Astrocyte of the cerebellum (primary cell): ENCODE measurements around the gene TULP1.
A peak's percentile ranks its signal among the peaks of the same experiment; 100 is the strongest.

Source experiments
- DNase-seq: peaks from one replicate; pipeline ENCODE4 v3.0.0-alpha.2; 2011; ENCODE audit warnings: low read depth
- H3K4me3 ChIP-seq: 2 replicates; pipeline ENCODE4 v1.5.1; 2011; ENCODE audit warnings: mild to moderate bottlenecking, low read depth, low read length, moderate library complexity
- in situ Hi-C: cut with HindIII; loops from 2 replicates; pipeline ENCODE4 v1.10.0; 2017; ENCODE audit warnings: low sequenced_read_pairs
- TF ChIP-seq, protein P1 (sequence below): IDR thresholded peaks from 2 replicates; pipeline ENCODE4 v1.5.1; 2012; ENCODE audit warnings: low read length, low read depth, moderate library complexity, mild to moderate bottlenecking; ENCODE audit errors: missing control alignments

TULP1 gene

DNA sequence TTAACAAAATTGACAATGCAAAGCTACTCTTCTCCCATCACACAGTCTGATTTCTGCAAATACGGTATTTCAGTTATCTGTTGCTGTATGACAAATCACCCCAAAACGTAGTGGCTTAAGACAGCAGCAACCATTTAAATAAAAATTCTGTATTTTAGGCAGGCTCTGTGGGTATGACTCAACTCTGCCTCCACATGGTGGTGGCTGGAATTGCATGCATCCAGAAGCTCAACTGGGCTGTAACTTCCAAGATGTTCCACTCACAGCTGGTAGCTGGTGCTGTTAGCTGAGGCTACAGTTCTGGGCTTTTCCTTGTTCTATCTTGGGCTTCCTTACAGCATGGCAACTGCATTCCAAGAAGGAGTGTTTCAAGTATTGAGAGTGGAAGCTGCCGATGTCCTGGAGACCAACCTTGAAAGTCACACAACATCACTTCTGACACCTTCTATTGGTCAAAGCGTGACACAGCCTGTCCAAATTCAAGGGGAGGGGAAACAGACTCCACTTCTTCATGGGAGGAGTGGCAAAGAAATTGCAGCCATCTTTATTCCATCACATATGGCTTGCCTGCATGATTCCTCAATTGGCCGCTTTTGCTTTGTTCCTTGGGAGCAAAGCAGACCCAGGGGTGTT lies 39.7 kb upstream of the TULP1 start:
- in situ Hi-C loops = no loop called here
- no peak for DNase-seq
- no peak overlapping the region for H3K4me3 ChIP-seq
- TF ChIP-seq, protein P1, sequence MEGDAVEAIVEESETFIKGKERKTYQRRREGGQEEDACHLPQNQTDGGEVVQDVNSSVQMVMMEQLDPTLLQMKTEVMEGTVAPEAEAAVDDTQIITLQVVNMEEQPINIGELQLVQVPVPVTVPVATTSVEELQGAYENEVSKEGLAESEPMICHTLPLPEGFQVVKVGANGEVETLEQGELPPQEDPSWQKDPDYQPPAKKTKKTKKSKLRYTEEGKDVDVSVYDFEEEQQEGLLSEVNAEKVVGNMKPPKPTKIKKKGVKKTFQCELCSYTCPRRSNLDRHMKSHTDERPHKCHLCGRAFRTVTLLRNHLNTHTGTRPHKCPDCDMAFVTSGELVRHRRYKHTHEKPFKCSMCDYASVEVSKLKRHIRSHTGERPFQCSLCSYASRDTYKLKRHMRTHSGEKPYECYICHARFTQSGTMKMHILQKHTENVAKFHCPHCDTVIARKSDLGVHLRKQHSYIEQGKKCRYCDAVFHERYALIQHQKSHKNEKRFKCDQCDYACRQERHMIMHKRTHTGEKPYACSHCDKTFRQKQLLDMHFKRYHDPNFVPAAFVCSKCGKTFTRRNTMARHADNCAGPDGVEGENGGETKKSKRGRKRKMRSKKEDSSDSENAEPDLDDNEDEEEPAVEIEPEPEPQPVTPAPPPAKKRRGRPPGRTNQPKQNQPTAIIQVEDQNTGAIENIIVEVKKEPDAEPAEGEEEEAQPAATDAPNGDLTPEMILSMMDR = peak; percentile 76

DNA sequence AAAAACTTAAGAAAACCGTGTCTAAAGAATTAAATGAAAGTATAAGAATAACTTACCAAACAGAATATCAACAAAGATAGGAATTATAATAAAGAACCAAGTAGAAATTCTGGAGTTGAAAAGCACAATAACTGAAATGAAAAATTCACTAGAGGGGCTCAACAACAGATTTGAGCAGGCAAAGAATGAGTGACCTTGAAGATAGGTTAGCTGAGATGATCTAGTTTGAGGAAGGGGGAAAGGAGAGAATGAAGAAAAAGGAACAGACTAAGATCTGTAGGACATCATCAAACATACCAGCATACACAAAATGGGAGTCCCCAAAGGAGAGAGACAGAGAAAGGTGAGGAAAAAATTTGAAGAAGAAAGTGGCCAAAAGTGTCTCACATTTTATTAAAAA lies 37.7 kb upstream of the TULP1 start:
- H3K4me3 ChIP-seq = no peak overlapping the region
- in situ Hi-C loops = no loop called here
- TF ChIP-seq, protein P1 = no peak
- no peak for DNase-seq

DNA sequence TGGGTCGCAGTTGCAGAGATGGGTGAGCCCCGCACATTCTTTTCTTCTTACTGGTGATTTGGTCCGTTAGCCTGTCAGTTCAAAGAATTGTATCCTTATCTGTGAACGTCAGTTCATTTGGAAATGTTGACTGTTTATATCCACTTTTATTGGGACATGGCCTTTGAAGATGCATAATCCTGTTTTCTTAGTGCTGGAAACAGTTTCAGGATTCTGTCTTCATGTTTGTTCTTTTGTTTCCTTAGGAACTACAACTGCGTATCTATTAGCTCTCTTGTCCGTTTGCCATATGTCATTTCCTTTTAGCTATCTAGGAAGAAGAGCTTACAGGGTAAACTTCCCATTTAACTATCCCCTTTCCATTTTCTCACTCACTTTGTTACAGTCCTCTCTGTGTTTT lies 35.0 kb upstream of the TULP1 start:
- TF ChIP-seq, protein P1 = no peak
- H3K4me3 ChIP-seq = no peak overlapping the region
- DNase-seq = no peak
- in situ Hi-C loops = no loop called here

DNA sequence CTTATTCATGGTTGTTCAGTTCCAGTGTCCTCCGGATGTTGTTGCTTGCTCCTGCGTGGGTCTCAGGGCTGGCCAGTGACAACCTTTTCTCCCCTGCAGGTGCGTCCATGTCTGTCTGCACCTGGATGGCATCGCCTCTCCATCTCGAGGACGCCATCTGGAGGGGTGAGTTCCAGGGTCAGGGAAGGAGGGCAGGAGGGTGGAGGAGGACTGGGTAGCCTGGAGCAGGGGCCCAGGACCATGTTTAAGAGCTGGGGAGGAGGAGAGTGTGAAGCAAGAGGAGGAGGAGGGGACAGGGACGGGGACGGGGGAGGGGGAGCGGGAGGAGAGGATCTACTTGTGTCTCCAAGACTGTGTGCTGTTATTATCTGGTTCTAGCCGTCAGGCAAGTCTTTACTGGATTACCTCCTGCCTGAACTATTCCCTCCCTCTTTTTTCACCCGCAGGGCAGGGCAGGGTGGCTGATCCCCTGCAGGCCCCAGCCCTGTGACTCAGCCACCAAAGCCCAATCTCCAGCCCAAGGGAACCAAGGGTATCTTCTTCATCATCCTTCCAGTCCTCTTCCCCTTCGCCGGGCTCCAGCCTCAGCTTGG lies 32.2 kb upstream of the TULP1 start:
- TF ChIP-seq, protein P1 = no peak
- no peak overlapping the region for H3K4me3 ChIP-seq
- DNase-seq = no peak
- in situ Hi-C loops = no loop called here

DNA sequence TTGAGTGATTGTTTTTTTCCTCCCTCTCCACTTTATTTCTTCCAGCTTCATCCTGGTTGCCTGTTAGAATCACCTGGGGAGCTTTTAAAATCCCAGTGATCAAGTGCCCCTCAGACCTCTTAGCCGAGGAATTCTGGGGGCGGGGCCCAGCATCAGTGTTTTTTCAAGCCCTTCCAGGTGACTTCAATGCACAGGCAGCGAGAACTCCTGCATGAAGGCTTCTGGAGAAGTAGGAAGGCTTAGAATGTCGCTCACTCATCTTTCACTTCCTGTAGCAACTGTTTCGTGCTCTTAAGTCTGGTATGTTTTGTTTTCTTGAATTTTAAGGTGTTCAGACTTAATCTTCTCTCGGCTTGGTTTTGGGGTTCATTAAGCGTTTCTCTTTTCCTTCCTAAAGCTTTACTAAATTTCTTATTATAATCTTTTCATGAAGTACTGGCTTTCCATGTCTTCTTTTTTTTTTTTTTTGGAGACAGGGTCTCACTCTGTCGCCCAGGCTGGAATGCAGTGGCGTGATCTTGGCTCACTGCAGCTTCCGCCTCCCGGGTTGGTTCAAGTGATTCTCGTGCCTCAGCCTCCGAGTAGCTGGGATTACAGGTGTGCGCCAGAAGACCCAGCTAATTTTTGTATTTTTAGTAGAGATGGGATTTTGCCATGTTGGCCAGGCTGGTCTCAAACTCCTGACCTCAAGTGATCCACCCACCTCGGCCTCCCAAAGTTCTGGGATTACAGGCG lies 30.9 kb upstream of the TULP1 start:
- TF ChIP-seq, protein P1 = no peak
- H3K4me3 ChIP-seq = no peak overlapping the region
- in situ Hi-C loops = no loop called here
- DNase-seq = no peak

DNA sequence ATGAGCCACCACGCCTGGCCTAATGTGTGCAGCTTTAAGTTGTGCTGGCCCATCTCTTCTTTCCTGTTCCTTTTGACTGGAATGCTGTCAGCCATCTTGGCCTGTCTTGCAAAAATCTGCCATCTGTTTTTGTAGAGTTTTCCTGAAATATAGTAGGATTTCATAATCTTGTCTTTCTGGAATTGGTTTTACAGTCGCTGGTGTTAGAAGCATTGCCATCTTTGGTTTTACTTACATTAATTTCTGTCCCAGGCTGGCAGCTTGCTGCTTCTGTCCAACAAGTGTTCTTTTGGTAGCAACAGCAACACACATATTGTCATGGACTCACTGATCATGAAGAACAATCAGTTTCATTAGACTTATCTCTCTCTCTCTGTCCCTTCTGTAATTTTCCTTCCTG lies 29.1 kb upstream of the TULP1 start:
- in situ Hi-C loops = no loop called here
- no peak for DNase-seq
- no peak overlapping the region for H3K4me3 ChIP-seq
- TF ChIP-seq, protein P1 = no peak
